HFFc6 (cell line): ENCODE data around the gene SYT5. TPM values are rescaled to one million over a fixed set of nuclear protein-coding genes. Genes with fewer than 3 reads are reported as not detected.
A peak's percentile ranks its signal among the peaks of the same experiment; 100 is the strongest.

Source experiments
- DNase-seq: peaks from one replicate; pipeline ENCODE4 v3.0.0-alpha.2; 2018
- H3K27ac Mint-ChIP-seq: 2 replicates; pipeline ENCODE4 v1.8.0; 2020; ENCODE audit warnings: mild to moderate bottlenecking, mixed read lengths
- H3K27me3 Mint-ChIP-seq: 2 replicates; pipeline ENCODE4 v1.8.0; 2021; ENCODE audit warnings: mild to moderate bottlenecking, moderate library complexity, mixed read lengths; ENCODE audit not compliant: insufficient read depth
- H3K36me3 Mint-ChIP-seq: 2 replicates; pipeline ENCODE4 v1.8.0; 2021; ENCODE audit warnings: low read depth, mixed read lengths
- H3K4me1 Mint-ChIP-seq: 2 replicates; pipeline ENCODE4 v1.8.0; 2020; ENCODE audit warnings: low read depth, mixed read lengths
- H3K4me3 Mint-ChIP-seq: 2 replicates; pipeline ENCODE4 v1.8.0; 2020; ENCODE audit warnings: mild to moderate bottlenecking, moderate library complexity, mixed read lengths
- H3K9me3 Mint-ChIP-seq: 2 replicates; pipeline ENCODE4 v1.8.0; 2020; ENCODE audit warnings: mild to moderate bottlenecking, mixed read lengths
- total RNA-seq, 6 experiments: library from RNA; stranded (reverse); fragmentation: NEBNext Ultra II Directional; extraction: Animal tissue kit (Norgen Biotek cat#: 25700); gene quantifications; 2 replicates in 1 of 6; 3 replicates in 5 of 6; pipeline ENCODE4 v1.2.3, GENCODE V29; 2021
- TF ChIP-seq, protein P1 (sequence below): fragments of 200-600 bp; sonication (generic); IDR thresholded peaks from 2 replicates; pipeline ENCODE4 v1.5.0; 2021; ENCODE audit warnings: antibody characterized with exemption, mild to moderate bottlenecking

Gene SYT5
- total RNA-seq, 6 experiments from 2014 or later, result 0.09 to 1.2 (median 0.38) TPM; not detected in 3

DNA sequence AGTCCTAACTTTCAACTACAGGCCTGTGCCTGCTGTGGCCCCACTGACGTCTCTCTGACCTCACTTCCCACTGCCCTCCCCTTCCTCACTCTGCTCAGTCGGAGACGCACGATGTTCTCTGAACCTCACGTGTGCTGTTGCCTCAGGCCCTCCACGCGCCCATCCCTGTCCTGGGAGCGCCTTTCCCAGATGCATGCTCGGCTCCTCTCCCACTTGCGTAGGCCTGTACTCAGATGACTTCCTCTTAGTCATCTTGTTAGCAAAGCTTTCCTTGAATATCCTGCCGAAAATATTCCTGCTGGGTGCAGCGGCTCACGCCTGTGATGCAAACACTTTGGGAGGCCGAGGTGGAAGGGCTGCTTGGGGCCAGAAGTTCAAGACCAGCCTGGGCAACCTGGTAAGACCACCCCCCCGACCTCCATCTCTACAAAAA is 9.3 kb upstream of the SYT5 start:
- Mint-ChIP-seq H3K4me1 (peaks cover 14% of the 10 kb centered on the region), H3K36me3 (no peaks in the 10 kb centered on the region), H3K9me3 (no peaks in the 10 kb centered on the region), H3K27me3 (peaks cover 10% of the 10 kb centered on the region), H3K27ac (peak overlapping the region; percentile 100), H3K4me3 (peak overlapping the region; percentile 74)
- TF ChIP-seq, protein P1, sequence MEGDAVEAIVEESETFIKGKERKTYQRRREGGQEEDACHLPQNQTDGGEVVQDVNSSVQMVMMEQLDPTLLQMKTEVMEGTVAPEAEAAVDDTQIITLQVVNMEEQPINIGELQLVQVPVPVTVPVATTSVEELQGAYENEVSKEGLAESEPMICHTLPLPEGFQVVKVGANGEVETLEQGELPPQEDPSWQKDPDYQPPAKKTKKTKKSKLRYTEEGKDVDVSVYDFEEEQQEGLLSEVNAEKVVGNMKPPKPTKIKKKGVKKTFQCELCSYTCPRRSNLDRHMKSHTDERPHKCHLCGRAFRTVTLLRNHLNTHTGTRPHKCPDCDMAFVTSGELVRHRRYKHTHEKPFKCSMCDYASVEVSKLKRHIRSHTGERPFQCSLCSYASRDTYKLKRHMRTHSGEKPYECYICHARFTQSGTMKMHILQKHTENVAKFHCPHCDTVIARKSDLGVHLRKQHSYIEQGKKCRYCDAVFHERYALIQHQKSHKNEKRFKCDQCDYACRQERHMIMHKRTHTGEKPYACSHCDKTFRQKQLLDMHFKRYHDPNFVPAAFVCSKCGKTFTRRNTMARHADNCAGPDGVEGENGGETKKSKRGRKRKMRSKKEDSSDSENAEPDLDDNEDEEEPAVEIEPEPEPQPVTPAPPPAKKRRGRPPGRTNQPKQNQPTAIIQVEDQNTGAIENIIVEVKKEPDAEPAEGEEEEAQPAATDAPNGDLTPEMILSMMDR, result no peak
- peak; percentile 99 for DNase-seq

DNA sequence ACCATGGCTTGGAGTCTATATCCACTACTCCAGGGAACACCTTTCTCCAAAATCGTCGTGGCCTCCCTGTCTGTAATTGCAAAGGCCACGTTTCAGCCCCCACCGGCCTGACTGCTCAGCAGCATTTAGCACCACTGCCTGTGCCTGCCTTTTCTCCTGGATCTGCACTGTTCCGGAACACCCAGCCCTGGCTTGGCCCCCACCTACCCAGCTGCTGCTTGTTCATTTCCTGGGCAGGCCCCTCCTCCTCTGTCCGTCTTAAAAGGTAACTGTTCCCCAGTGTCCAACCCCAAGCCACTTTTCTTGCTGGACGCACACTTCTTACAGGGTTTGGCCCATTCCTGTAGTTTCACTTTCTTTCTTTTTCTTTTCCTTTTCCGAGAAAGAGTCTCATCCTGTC is 8.5 kb upstream of the SYT5 start:
- H3K27ac Mint-ChIP-seq, result peak overlapping the region; percentile 100
- no peaks in the 10 kb centered on the region for H3K36me3 Mint-ChIP-seq
- peaks cover 12% of the 10 kb centered on the region for H3K27me3 Mint-ChIP-seq
- H3K4me1 Mint-ChIP-seq, result peaks cover 14% of the 10 kb centered on the region
- no peak for DNase-seq
- no peaks in the 10 kb centered on the region for H3K9me3 Mint-ChIP-seq
- TF ChIP-seq, protein P1, result no peak
- no peak overlapping the region for H3K4me3 Mint-ChIP-seq

DNA sequence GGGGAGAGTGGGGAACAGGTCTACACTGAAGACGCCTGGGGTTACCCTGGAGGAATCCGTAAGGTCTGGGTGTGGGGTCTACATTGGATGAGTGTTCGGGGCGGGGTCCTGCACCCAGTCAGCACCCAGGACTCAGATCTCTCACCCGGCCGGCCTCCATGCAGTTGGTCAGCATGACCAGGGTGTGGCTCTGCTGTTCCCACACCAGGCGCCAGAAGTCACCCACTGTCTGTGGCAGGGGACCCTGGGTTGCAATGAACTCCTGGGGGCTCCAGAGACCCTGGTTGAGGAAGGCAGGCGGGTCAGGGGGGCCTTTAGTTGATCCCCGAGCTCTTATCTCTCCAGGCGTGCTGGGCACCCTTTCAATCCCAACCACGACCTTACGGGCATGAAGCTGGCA is 6.0 kb upstream of the SYT5 start:
- peaks cover 17% of the 10 kb centered on the region for H3K27me3 Mint-ChIP-seq

DNA sequence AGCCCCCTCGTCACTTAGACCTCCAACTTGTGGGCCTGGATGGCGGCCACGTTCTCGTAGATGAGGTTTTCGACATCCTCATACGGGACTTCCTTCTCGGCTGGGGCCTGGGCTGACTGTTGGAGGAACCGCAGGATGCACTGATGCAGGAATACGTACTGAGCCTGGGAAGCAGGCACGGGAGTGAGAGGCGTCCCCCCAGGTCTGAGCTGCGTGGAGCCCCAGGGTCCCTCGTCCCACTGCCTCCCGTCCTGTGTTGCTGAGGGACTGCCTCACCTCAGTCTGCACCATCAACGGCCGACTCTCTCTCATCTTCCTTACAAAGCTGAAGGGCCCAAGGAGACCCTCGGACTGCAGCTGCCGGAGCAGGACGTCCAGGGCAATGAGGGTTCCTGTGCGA is 1.7 kb upstream of the SYT5 start:
- Mint-ChIP-seq H3K36me3 (no peaks in the 10 kb centered on the region; the same call in 1 of the 2 replicates), H3K4me3 (no peak overlapping the region), H3K27ac (no peak overlapping the region), H3K9me3 (no peaks in the 10 kb centered on the region), H3K27me3 (peaks cover 20% of the 10 kb centered on the region), H3K4me1 (peaks cover 28% of the 10 kb centered on the region)
- TF ChIP-seq, protein P1, result no peak
- DNase-seq, result no peak

More for the DNA sequence above, 6.0 kb upstream of the SYT5 start:
- DNase-seq, result no peak
- H3K27ac Mint-ChIP-seq, result no peak overlapping the region
- H3K4me3 Mint-ChIP-seq, result no peak overlapping the region
- TF ChIP-seq, protein P1, result no peak
- H3K9me3 Mint-ChIP-seq, result no peaks in the 10 kb centered on the region
- H3K36me3 Mint-ChIP-seq, result no peaks in the 10 kb centered on the region
- H3K4me1 Mint-ChIP-seq, result peaks cover 14% of the 10 kb centered on the region

DNA sequence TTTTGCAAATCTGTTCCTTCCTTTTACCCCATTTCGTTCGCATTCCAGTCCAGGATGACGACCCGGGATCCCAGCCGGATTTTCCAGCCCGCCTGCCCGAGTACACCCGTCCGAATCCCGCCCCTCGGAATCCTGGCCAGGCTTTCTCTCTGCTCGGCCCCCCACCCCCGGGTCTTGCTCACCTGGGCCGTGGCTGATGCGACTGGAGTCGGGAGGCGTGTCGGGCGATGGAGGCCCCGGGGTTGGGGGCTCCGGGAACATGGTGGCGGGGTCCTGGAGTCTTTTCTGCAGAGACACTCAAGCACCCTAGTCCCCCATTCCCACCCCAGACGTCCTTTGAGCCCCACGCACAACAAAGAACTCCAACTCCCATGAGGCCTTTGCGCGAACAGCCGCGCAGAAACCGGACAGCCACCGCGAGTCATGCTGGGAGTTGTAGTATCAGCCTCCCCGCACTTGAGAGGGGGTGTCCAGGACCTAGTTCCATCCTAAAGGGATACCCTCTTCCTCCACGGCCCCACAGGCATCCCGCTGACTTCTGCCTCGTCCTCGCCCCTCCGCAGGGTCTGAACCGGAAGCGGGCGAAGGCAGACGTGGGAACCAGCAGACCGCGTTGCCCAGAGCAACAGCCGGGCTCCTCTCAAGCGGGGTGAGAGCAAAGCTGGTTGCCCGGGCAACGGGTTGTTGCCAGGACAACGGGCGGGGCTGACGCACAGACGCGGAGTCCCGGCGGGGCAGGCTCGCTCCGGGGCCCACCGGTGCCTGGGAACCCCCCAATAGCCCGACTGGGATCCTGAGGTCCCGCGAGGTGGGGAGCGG is 1.1 kb downstream of the SYT5 start:
- TF ChIP-seq, protein P1, result no peak
- Mint-ChIP-seq H3K27ac (peak overlapping the region; percentile 94), H3K36me3 (peaks cover 4% of the 10 kb centered on the region; the same call in 1 of the 2 replicates), H3K9me3 (no peaks in the 10 kb centered on the region), H3K4me1 (peaks cover 32% of the 10 kb centered on the region), H3K4me3 (peak overlapping the region; percentile 83), H3K27me3 (peaks cover 13% of the 10 kb centered on the region)
- peak; percentile 86 for DNase-seq
